SK-N-MC (cell line): ENCODE data around the gene AFF2.

Experiments
- EZH2 ChIP-seq: fragments of 200-600 bp; sonication (generic); IDR thresholded peaks from one replicate; pipeline ENCODE4 v1.6.1; 2017; ENCODE audit warnings: antibody characterized with exemption
- FOXP2 ChIP-seq: optimal IDR thresholded peaks from 2 replicates; pipeline ENCODE3; 2011; ENCODE audit warnings: mild to moderate bottlenecking, moderate library complexity; ENCODE audit not compliant: insufficient read depth; ENCODE audit errors: extremely low read length, control extremely low read depth
- POLR2AphosphoS5 ChIP-seq: IDR thresholded peaks from 2 replicates; pipeline ENCODE4 v1.6.1; 2012; ENCODE audit warnings: mild to moderate bottlenecking, low read depth, low read length, borderline replicate concordance

GRCh38 chrX:149010013-149010852 is 509.8 kb downstream of the AFF2 start:
- TF ChIP-seq EZH2 (no peak), POLR2AphosphoS5 (no peak), FOXP2 (no peak)
